Measurements from ENCODE around the gene ARMH4.

Gene ARMH4

GRCh38 chr14:58089612-58090011 is 62.4 kb downstream of the ARMH4 start:
- Histone ChIP-seq H3K9me2 (replicated peaks; ENCODE audit: insufficient read depth, low read length) (no peaks in the 10 kb centered on the region), H3K79me2 (ENCODE audit: low read length) (no peaks in the 10 kb centered on the region), H3K4me1 (ENCODE audit: low read length) (no peaks in the 10 kb centered on the region), H3K9ac (ENCODE audit: low read length) (no peak overlapping the region), H3K4me2 (ENCODE audit: low read depth, low read length) (no peak overlapping the region), H3K9me3 (replicated peaks; ENCODE audit: insufficient read depth, low read length) (no peaks in the 10 kb centered on the region), H4K20me1 (ENCODE audit: insufficient read depth, low read length) (no peaks in the 10 kb centered on the region), H2AFZ (ENCODE audit: low read length) (no peak overlapping the region), H3K27me3 (replicated peaks; ENCODE audit: insufficient read depth, low read length) (no peaks in the 10 kb centered on the region), H3K36me3 (replicated peaks; ENCODE audit: insufficient read depth, low read length) (no peaks in the 10 kb centered on the region), H3K4me3 (ENCODE audit: low read length) (no peak overlapping the region), H3F3A (ENCODE audit: insufficient read depth, low read length) (no peaks in the 10 kb centered on the region), H3K27ac (ENCODE audit: low read length) (no peak overlapping the region)
- DNase-seq = no peak
- TF ChIP-seq EZH2 (optimal IDR thresholded peaks at IDR 0.05; ENCODE audit: low read depth, low read length) (no peak), EZH2phosphoT487 (IDR thresholded peaks at IDR 0.05; ENCODE audit: low read length) (no peak), CTCF (IDR thresholded peaks at IDR 0.05; ENCODE audit: low read length) (no peak)

GRCh38 chr14:58088961-58089360 is 63.1 kb downstream of the ARMH4 start:
- no peaks in the 10 kb centered on the region for H3K9me2 ChIP-seq (replicated peaks; ENCODE audit: insufficient read depth, low read length)
- no peak overlapping the region for H2AFZ ChIP-seq (ENCODE audit: low read length)
- H3F3A ChIP-seq (ENCODE audit: insufficient read depth, low read length) = no peaks in the 10 kb centered on the region
- no peaks in the 10 kb centered on the region for H3K27me3 ChIP-seq (replicated peaks; ENCODE audit: insufficient read depth, low read length)
- no peaks in the 10 kb centered on the region for H3K9me3 ChIP-seq (replicated peaks; ENCODE audit: insufficient read depth, low read length)
- no peak overlapping the region for H3K4me3 ChIP-seq (ENCODE audit: low read length)
- H3K4me1 ChIP-seq (ENCODE audit: low read length) = no peaks in the 10 kb centered on the region
- TF ChIP-seq EZH2phosphoT487 (IDR thresholded peaks at IDR 0.05; ENCODE audit: low read length) (no peak), EZH2 (optimal IDR thresholded peaks at IDR 0.05; ENCODE audit: low read depth, low read length) (no peak), CTCF (IDR thresholded peaks at IDR 0.05; ENCODE audit: low read length) (no peak)
- no peaks in the 10 kb centered on the region for H3K36me3 ChIP-seq (replicated peaks; ENCODE audit: insufficient read depth, low read length)
- no peak for DNase-seq
- H3K4me2 ChIP-seq (ENCODE audit: low read depth, low read length) = no peak overlapping the region
- no peak overlapping the region for H3K9ac ChIP-seq (ENCODE audit: low read length)
- H4K20me1 ChIP-seq (ENCODE audit: insufficient read depth, low read length) = no peaks in the 10 kb centered on the region
- H3K79me2 ChIP-seq (ENCODE audit: low read length) = no peaks in the 10 kb centered on the region
- no peak overlapping the region for H3K27ac ChIP-seq (ENCODE audit: low read length)

GRCh38 chr14:58085877-58086276 is 66.1 kb downstream of the ARMH4 start:
- no peak for TF ChIP-seq CTCF (IDR thresholded peaks at IDR 0.05; ENCODE audit: low read length)
- TF ChIP-seq EZH2phosphoT487 (IDR thresholded peaks at IDR 0.05; ENCODE audit: low read length) = no peak
- TF ChIP-seq EZH2 (optimal IDR thresholded peaks at IDR 0.05; ENCODE audit: low read depth, low read length) = no peak
- H3F3A ChIP-seq (ENCODE audit: insufficient read depth, low read length) = no peaks in the 10 kb centered on the region
- H3K27me3 ChIP-seq (replicated peaks; ENCODE audit: insufficient read depth, low read length) = no peaks in the 10 kb centered on the region
- no peaks in the 10 kb centered on the region for H3K9me3 ChIP-seq (replicated peaks; ENCODE audit: insufficient read depth, low read length)
- H3K4me1 ChIP-seq (ENCODE audit: low read length) = no peaks in the 10 kb centered on the region
- no peaks in the 10 kb centered on the region for H3K36me3 ChIP-seq (replicated peaks; ENCODE audit: insufficient read depth, low read length)
- no peak overlapping the region for H3K4me2 ChIP-seq (ENCODE audit: low read depth, low read length)
- H2AFZ ChIP-seq (ENCODE audit: low read length) = no peak overlapping the region
- H3K9ac ChIP-seq (ENCODE audit: low read length) = no peak overlapping the region
- H4K20me1 ChIP-seq (ENCODE audit: insufficient read depth, low read length) = no peaks in the 10 kb centered on the region
- H3K9me2 ChIP-seq (replicated peaks; ENCODE audit: insufficient read depth, low read length) = no peaks in the 10 kb centered on the region
- no peak overlapping the region for H3K4me3 ChIP-seq (ENCODE audit: low read length)
- H3K79me2 ChIP-seq (ENCODE audit: low read length) = no peaks in the 10 kb centered on the region
- H3K27ac ChIP-seq (ENCODE audit: low read length) = no peak overlapping the region
- DNase-seq = no peak

Measured in MM.1S (cell line).